K562 (cell line): ENCODE data around the gene HEY2. TPM values are rescaled to one million over a fixed set of nuclear protein-coding genes. Genes with fewer than 3 reads are reported as not detected.

ENCODE experiments used
- BCL6 ChIP-seq: fragments of 250-450 bp; sonication (Bioruptor Pico); IDR thresholded peaks from 2 replicates; pipeline ENCODE4 v1.4.0; 2020
- CEBPG ChIP-seq, 3 experiments: fragments of 200-800 bp in 1 of 3; sonication (Bioruptor generic) in 1 of 3; sonication (generic) in 1 of 3; formaldehyde crosslinking in 1 of 3; IDR thresholded peaks in 2 of 3; conservative IDR thresholded peaks in 1 of 3; 2 replicates each; pipeline versions ENCODE4 v1.6.1 to v1.8.0; 2016 to 2022; ENCODE audit warnings: missing compliant biosample characterization in 2 of 3, missing genetic modification characterization in 2 of 3, mild to moderate bottlenecking in 1 of 3, missing genetic modification reagents in 1 of 3
- CTBP1 ChIP-seq: fragments of 450-650 bp; IDR thresholded peaks from 2 replicates; pipeline ENCODE4 v1.6.1; 2016; ENCODE audit warnings: borderline replicate concordance
- HNRNPH1 ChIP-seq: fragments of 200-400 bp; formaldehyde crosslinking; optimal IDR thresholded peaks from 2 replicates; pipeline ENCODE3; 2017; ENCODE audit warnings: low read depth, mild to moderate bottlenecking, low read length, moderate library complexity
- LEF1 ChIP-seq: fragments of 450-650 bp; IDR thresholded peaks from 2 replicates; pipeline ENCODE4 v1.6.1; 2016; ENCODE audit warnings: mild to moderate bottlenecking
- MAZ ChIP-seq, 2 experiments: fragments of 450-650 bp in 1 of 2; sonication (generic) in 1 of 2; formaldehyde crosslinking; IDR thresholded peaks in 1 of 2; conservative IDR thresholded peaks in 1 of 2; 2 replicates each; pipeline versions ENCODE4 v1.4.0 to v1.5.0; 2020; ENCODE audit warnings: mild to moderate bottlenecking in 1 of 2, missing genetic modification reagents in 1 of 2
- SMAD4 ChIP-seq: fragments of 250-450 bp; sonication (Bioruptor Pico); conservative IDR thresholded peaks from 2 replicates; pipeline ENCODE4 v1.8.0; 2021; ENCODE audit warnings: inconsistent platforms, mild to moderate bottlenecking, moderate library complexity
- SMARCB1 ChIP-seq: IDR thresholded peaks from 2 replicates; pipeline ENCODE4 v1.6.1; 2011; ENCODE audit warnings: improper control_type of control experiment, low read depth; ENCODE audit not compliant: insufficient read length
- TFAM ChIP-seq: fragments of 250-450 bp; sonication (Bioruptor Pico); conservative IDR thresholded peaks from 2 replicates; pipeline ENCODE4 v1.5.0; 2021; ENCODE audit warnings: mild to moderate bottlenecking, moderate library complexity
- ZNF23 ChIP-seq: fragments of 250-450 bp; sonication (Bioruptor Pico); IDR thresholded peaks from 2 replicates; pipeline ENCODE4 v1.4.0; 2020; ENCODE audit warnings: mild to moderate bottlenecking
- ZNF436 ChIP-seq: fragments of 250-450, 450-650 bp; sonication (Bioruptor Pico); formaldehyde crosslinking; IDR thresholded peaks from 2 replicates; pipeline ENCODE4 v1.7.0; 2020; ENCODE audit warnings: mild to moderate bottlenecking
- ZNF507 ChIP-seq: conservative IDR thresholded peaks from 2 replicates; pipeline ENCODE4 v1.6.1; 2017; ENCODE audit warnings: missing genetic modification characterization, missing compliant biosample characterization
- polyA plus RNA-seq, 8 experiments: library from polyadenylated mRNA; depleted of rRNA in 4 of 8; stranded (reverse) in 5 of 8; unstranded in 3 of 8; fragments of >200 nt; fragmentation: Nextera tagmentation in 2 of 8; fragmentation: Illumina TruSeq in 1 of 8; extraction: Ambion mirVana in 2 of 8; extraction: Trizol in 1 of 8; gene quantifications; 2 replicates each; pipeline versions ENCODE4 v1.2.1 to v1.2.3, GENCODE V29; 2011 to 2014; ENCODE audit warnings: inconsistent platforms in 1 of 8, missing spikeins in 1 of 8
- total RNA-seq, 7 experiments: library from RNA; depleted of rRNA in 6 of 7; stranded (reverse); fragments of >200 nt in 6 of 7; fragmentation: Illumina TruSeq in 2 of 7; extraction: Trizol in 2 of 7; gene quantifications; 2 replicates each; pipeline versions ENCODE4 v1.2.1 to v1.2.3, GENCODE V29; 2011 to 2021; ENCODE audit warnings: low replicate concordance in 1 of 7
- TF ChIP-seq, protein P1 (sequence below), 3 experiments: fragments of 200-800 bp in 1 of 3; sonication (Bioruptor generic) in 1 of 3; sonication (generic) in 1 of 3; formaldehyde crosslinking in 1 of 3; IDR thresholded peaks; 2 replicates each; pipeline versions ENCODE4 v1.6.1 to v1.8.0; 2016 to 2022; ENCODE audit warnings: mild to moderate bottlenecking in 2 of 3, missing compliant biosample characterization in 2 of 3, missing genetic modification characterization in 2 of 3, missing genetic modification reagents in 1 of 3
- TF ChIP-seq, protein P2 (sequence below): fragments of 450-650 bp; formaldehyde crosslinking; IDR thresholded peaks from 2 replicates; pipeline ENCODE4 v1.4.0; 2022; ENCODE audit warnings: mild to moderate bottlenecking, moderate library complexity
- TF ChIP-seq, protein P3 (sequence below): fragments of 250-450 bp; sonication (Bioruptor Pico); IDR thresholded peaks from 2 replicates; pipeline ENCODE4 v1.5.0; 2021
- TF ChIP-seq, protein P4 (sequence below): sonication (generic); formaldehyde crosslinking; IDR thresholded peaks from 2 replicates; pipeline ENCODE4 v1.8.0; 2022; ENCODE audit warnings: mild to moderate bottlenecking, missing genetic modification reagents
- TF ChIP-seq, protein P5 (sequence below): fragments of 200-800 bp; sonication (Bioruptor generic); IDR thresholded peaks from 2 replicates; pipeline ENCODE4 v1.6.1; 2017; ENCODE audit warnings: missing genetic modification characterization, missing compliant biosample characterization
- TF ChIP-seq, protein P6 (sequence below): fragments of 450-650 bp; formaldehyde crosslinking; IDR thresholded peaks from 2 replicates; pipeline ENCODE4 v1.4.0; 2020; ENCODE audit warnings: mild to moderate bottlenecking

The HEY2 gene
- total and polyA plus RNA-seq, 9 of the 15 experiments (the other 6 are each of a cell fraction or from before 2014, with no cell fraction given), result 0.03 to 0.07 (median 0.06) TPM; not detected in 5

DNA sequence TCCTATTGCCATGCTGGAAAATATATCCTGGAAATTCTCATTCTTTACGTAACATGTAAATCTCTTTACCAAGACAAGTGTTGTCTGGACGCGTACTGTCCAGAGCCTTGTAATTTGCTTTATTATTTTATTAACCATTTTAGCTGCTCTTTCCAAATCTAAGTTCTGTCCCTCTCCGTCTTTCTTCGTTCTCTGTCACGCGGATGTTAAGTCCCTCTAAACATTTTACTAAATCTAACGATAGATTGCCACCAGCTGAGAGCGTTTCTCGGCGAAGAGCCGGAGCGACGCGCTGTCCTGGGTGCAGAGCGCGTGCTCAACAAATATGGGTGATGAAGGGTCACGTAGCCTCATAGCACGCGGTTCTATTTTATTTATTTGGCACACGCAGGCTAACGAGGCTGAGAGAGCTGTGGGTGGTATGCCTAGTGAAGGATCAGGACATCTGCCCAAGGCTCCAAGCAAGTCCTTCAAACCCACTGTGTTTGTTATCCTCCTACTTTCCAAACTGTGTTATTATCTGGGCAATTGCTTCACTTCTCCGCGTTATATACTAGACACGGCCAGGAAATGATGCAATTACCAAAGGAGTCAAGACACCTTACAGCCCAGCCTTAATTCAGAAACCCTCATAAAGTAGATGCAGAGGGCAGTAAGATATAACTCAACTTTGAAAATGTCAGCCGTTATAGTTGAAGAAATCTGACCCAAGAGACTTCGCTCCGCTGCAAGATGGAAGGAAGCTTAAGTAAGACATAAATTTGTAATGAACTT lies 31.3 kb downstream of the HEY2 start (continued):
- TF ChIP-seq, protein P1, sequence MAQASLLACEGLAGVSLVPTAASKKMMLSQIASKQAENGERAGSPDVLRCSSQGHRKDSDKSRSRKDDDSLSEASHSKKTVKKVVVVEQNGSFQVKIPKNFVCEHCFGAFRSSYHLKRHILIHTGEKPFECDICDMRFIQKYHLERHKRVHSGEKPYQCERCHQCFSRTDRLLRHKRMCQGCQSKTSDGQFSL (CRISPR knock-in tag; IDR thresholded peaks at IDR 0.05), result no peak
- TF ChIP-seq, protein P1 (tag; IDR thresholded peaks at IDR 0.05), result no peak
- TF ChIP-seq ZNF23 (CRISPR knock-in tag) (peak; percentile 33; the same call in 1 of the 2 replicates), CEBPG (CRISPR knock-in tag; IDR thresholded peaks at IDR 0.05) (peak; percentile 99), CEBPG (tag; conservative IDR thresholded peaks at IDR 0.05 in 1 of 2, IDR thresholded peaks at IDR 0.05 in 1 of 2) (peak; percentile 99 to 100), SMAD4 (CRISPR knock-in tag) (peak; percentile 57), TFAM (no peak), CTBP1 (peak; percentile 26), ZNF507 (no peak), ZNF436 (CRISPR knock-in tag) (no peak), BCL6 (CRISPR knock-in tag) (no peak), MAZ (CRISPR knock-in tag; conservative IDR thresholded peaks at IDR 0.05 in 1 of 2, IDR thresholded peaks at IDR 0.05 in 1 of 2) (peak in 1 of 2 experiments; percentile 56; a peak in 1 of 4 replicates), LEF1 (peak; percentile 50; the same call in 1 of the 2 replicates), HNRNPH1 (no peak), SMARCB1 (no peak)
- TF ChIP-seq, protein P2, sequence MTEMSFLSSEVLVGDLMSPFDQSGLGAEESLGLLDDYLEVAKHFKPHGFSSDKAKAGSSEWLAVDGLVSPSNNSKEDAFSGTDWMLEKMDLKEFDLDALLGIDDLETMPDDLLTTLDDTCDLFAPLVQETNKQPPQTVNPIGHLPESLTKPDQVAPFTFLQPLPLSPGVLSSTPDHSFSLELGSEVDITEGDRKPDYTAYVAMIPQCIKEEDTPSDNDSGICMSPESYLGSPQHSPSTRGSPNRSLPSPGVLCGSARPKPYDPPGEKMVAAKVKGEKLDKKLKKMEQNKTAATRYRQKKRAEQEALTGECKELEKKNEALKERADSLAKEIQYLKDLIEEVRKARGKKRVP (CRISPR knock-in tag), result peak; percentile 97
- TF ChIP-seq, protein P3, sequence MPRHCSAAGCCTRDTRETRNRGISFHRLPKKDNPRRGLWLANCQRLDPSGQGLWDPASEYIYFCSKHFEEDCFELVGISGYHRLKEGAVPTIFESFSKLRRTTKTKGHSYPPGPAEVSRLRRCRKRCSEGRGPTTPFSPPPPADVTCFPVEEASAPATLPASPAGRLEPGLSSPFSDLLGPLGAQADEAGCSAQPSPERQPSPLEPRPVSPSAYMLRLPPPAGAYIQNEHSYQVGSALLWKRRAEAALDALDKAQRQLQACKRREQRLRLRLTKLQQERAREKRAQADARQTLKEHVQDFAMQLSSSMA (CRISPR knock-in tag), result no peak
- TF ChIP-seq, protein P4, sequence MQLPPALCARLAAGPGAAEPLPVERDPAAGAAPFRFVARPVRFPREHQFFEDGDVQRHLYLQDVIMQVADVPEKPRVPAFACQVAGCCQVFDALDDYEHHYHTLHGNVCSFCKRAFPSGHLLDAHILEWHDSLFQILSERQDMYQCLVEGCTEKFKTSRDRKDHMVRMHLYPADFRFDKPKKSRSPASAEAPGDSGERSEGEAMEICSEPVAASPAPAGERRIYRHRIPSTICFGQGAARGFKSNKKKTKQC (CRISPR knock-in tag), result peak; percentile 94; the same call in 1 of the 2 replicates
- TF ChIP-seq, protein P5, sequence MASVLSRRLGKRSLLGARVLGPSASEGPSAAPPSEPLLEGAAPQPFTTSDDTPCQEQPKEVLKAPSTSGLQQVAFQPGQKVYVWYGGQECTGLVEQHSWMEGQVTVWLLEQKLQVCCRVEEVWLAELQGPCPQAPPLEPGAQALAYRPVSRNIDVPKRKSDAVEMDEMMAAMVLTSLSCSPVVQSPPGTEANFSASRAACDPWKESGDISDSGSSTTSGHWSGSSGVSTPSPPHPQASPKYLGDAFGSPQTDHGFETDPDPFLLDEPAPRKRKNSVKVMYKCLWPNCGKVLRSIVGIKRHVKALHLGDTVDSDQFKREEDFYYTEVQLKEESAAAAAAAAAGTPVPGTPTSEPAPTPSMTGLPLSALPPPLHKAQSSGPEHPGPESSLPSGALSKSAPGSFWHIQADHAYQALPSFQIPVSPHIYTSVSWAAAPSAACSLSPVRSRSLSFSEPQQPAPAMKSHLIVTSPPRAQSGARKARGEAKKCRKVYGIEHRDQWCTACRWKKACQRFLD (CRISPR knock-in tag), result peak; percentile 8; the same call in 1 of the 2 replicates
- TF ChIP-seq, protein P6, sequence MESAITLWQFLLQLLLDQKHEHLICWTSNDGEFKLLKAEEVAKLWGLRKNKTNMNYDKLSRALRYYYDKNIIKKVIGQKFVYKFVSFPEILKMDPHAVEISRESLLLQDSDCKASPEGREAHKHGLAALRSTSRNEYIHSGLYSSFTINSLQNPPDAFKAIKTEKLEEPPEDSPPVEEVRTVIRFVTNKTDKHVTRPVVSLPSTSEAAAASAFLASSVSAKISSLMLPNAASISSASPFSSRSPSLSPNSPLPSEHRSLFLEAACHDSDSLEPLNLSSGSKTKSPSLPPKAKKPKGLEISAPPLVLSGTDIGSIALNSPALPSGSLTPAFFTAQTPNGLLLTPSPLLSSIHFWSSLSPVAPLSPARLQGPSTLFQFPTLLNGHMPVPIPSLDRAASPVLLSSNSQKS, result no peak
